Smooth muscle cell (in vitro differentiated cells): Measurements from ENCODE around the gene PPP6R2. TPM values are rescaled to one million over a fixed set of nuclear protein-coding genes. Genes with fewer than 3 reads are reported as not detected.

Experiments
- DNase-seq: peaks from one replicate; lab custom pipeline; 2025; ENCODE audit not compliant: unreplicated experiment; lab: John Stamatoyannopoulos, UW
- H2AFZ ChIP-seq: fragments of 200-600 bp; sonication (generic); 2 replicates; pipeline ENCODE4 v1.6.0; 2016; ENCODE audit warnings: antibody characterized with exemption, low read depth, mild to moderate bottlenecking
- H3F3A ChIP-seq: fragments of 200-600 bp; sonication (generic); 2 replicates; pipeline ENCODE4 v1.6.0; 2017; ENCODE audit warnings: antibody characterized with exemption, low read depth
- H3K27ac ChIP-seq: fragments of 200-600 bp; sonication (generic); 2 replicates; pipeline ENCODE4 v1.5.1; 2016; ENCODE audit warnings: low read depth, mild to moderate bottlenecking
- H3K27me3 ChIP-seq: fragments of 200-600 bp; sonication (generic); 2 replicates; pipeline ENCODE4 v1.6.1; 2016; ENCODE audit warnings: low read depth, mild to moderate bottlenecking
- H3K36me3 ChIP-seq: fragments of 200-600 bp; sonication (generic); 2 replicates; pipeline ENCODE4 v1.5.1; 2016; ENCODE audit warnings: low read depth
- H3K4me1 ChIP-seq: fragments of 200-600 bp; sonication (generic); 2 replicates; pipeline ENCODE4 v1.5.1; 2016; ENCODE audit warnings: low read depth
- H3K4me2 ChIP-seq: fragments of 200-600 bp; sonication (generic); 2 replicates; pipeline ENCODE4 v1.6.0; 2016; ENCODE audit warnings: mild to moderate bottlenecking
- H3K4me3 ChIP-seq: fragments of 200-600 bp; sonication (generic); 2 replicates; pipeline ENCODE4 v1.5.1; 2016; ENCODE audit warnings: mild to moderate bottlenecking
- H3K79me2 ChIP-seq: fragments of 200-600 bp; sonication (generic); 2 replicates; pipeline ENCODE4 v1.6.0; 2016; ENCODE audit warnings: low read depth, mild to moderate bottlenecking
- H3K9ac ChIP-seq: fragments of 200-600 bp; sonication (generic); 2 replicates; pipeline ENCODE4 v1.6.0; 2016; ENCODE audit warnings: low read depth
- H3K9me3 ChIP-seq: fragments of 200-600 bp; sonication (generic); replicated peaks from 2 replicates; pipeline ENCODE4 v1.5.1; 2016; ENCODE audit warnings: low read depth
- H4K20me1 ChIP-seq: fragments of 200-600 bp; sonication (generic); 2 replicates; pipeline ENCODE4 v1.6.0; 2016; ENCODE audit warnings: low read depth
- CTCF ChIP-seq: fragments of 200-600 bp; sonication (generic); IDR thresholded peaks from 2 replicates; pipeline ENCODE4 v1.5.1; 2017; ENCODE audit warnings: borderline replicate concordance, mild to moderate bottlenecking, antibody characterized with exemption; ENCODE audit not compliant: insufficient read depth, poor library complexity, severe bottlenecking
- WGBS: methylation state at CpG from one replicate; pipeline ENCODE4 v1.1.7; 2016; ENCODE audit warnings: low lambda C conversion rate; 5-methylcytosine and 5-hydroxymethylcytosine counted together
- polyA plus RNA-seq: library from polyadenylated mRNA; unstranded; fragments of >200 nt; fragmentation: Nextera tagmentation; extraction: Ambion mirVana; gene quantifications from 2 replicates; pipeline ENCODE4 v1.2.1, GENCODE V29; 2016
- total RNA-seq: library from RNA; depleted of rRNA; stranded (reverse); fragments of >200 nt; gene quantifications from 2 replicates; pipeline ENCODE4 v1.2.3, GENCODE V29; 2014

The PPP6R2 gene
- total and polyA plus RNA-seq, 2 experiments from 2014 or later, result 24.6 to 36.3 TPM

- Histone ChIP-seq H3F3A (no peaks in the 10 kb centered on the region), H3K4me3 (no peak overlapping the region), H2AFZ (no peak overlapping the region), H3K36me3 (no peaks in the 10 kb centered on the region), H3K9ac (no peak overlapping the region), H3K4me2 (no peak overlapping the region), H3K27me3 (no peaks in the 10 kb centered on the region), H3K4me1 (no peaks in the 10 kb centered on the region), H3K79me2 (no peaks in the 10 kb centered on the region), H4K20me1 (peaks cover 4% of the 10 kb centered on the region), H3K9me3 (no peaks in the 10 kb centered on the region), H3K27ac (no peak overlapping the region)
- DNase-seq, result no peak
- TF ChIP-seq CTCF, result no peak
- WGBS, result 96% methylated on average over 34 of the region's 34 CpGs
These were observed 95.5 kb downstream of the PPP6R2 start for GRCh38 chr22:50438305-50439275.

- Histone ChIP-seq H3K36me3 (no peaks in the 10 kb centered on the region), H3K79me2 (no peaks in the 10 kb centered on the region), H2AFZ (no peak overlapping the region), H3K27ac (no peak overlapping the region), H3K9me3 (no peaks in the 10 kb centered on the region), H3F3A (no peaks in the 10 kb centered on the region), H3K9ac (no peak overlapping the region), H3K27me3 (no peaks in the 10 kb centered on the region), H4K20me1 (peaks cover 4% of the 10 kb centered on the region), H3K4me1 (no peaks in the 10 kb centered on the region), H3K4me3 (no peak overlapping the region), H3K4me2 (no peak overlapping the region)
- TF ChIP-seq CTCF, result no peak
- WGBS, result 94% methylated on average over 17 of the region's 17 CpGs
- no peak for DNase-seq
These were observed 96.3 kb downstream of the PPP6R2 start for GRCh38 chr22:50439314-50439870.

GRCh38 chr22:50439871-50440331, 96.8 kb downstream of the PPP6R2 start:
- H3K4me1 ChIP-seq, result no peaks in the 10 kb centered on the region
- no peak overlapping the region for H3K4me3 ChIP-seq
- peaks cover 4% of the 10 kb centered on the region for H3F3A ChIP-seq
- no peak for TF ChIP-seq CTCF
- H3K79me2 ChIP-seq, result no peaks in the 10 kb centered on the region
- H3K9ac ChIP-seq, result no peak overlapping the region
- DNase-seq, result no peak
- H3K9me3 ChIP-seq, result no peaks in the 10 kb centered on the region
- no peak overlapping the region for H3K27ac ChIP-seq
- peaks cover 9% of the 10 kb centered on the region for H4K20me1 ChIP-seq
- no peaks in the 10 kb centered on the region for H3K36me3 ChIP-seq
- 97% methylated on average over 10 of the region's 10 CpGs for WGBS
- H3K4me2 ChIP-seq, result no peak overlapping the region
- no peak overlapping the region for H2AFZ ChIP-seq
- no peaks in the 10 kb centered on the region for H3K27me3 ChIP-seq
